Activated CD4-positive, alpha-beta T cell treated with anti-CD3 and anti-CD28 coated beads for 4 hours (primary cell): ENCODE data around the gene PRLR.
A peak's percentile ranks its signal among the peaks of the same experiment; 100 is the strongest.
"Not testable (repeated sequence)": the region's sequence is repeated elsewhere in the genome, so short reads cannot be mapped to it uniquely, and the experiment has no call there.

Experiments used
- DNase-seq, 2 donors: peaks; one replicate each; pipeline ENCODE4 v3.0.0-alpha.2; 2020

The PRLR gene

DNA sequence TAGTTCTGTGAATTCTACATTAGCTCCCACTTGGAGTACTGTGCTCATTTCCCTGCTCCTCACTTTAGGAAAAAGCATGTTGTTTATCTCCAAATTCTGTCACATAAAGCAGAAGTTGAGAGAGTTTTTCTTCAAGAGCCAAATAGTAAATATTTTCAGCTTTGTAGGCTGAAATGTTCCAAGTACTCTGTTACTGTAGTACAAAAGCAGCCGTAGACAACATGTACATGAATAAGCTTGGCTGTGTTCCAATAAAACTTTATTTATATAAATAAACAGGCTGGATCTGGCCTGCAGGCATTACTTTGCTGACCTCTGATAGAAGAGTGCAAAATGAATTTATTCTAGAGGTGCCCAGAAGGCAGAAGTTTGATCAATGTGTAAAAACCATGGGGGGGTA, 109.6 kb downstream of the PRLR start:
- no peak for DNase-seq

GRCh38 chr5:35117967-35118366, 112.3 kb downstream of the PRLR start:
- DNase-seq: no peak

DNA sequence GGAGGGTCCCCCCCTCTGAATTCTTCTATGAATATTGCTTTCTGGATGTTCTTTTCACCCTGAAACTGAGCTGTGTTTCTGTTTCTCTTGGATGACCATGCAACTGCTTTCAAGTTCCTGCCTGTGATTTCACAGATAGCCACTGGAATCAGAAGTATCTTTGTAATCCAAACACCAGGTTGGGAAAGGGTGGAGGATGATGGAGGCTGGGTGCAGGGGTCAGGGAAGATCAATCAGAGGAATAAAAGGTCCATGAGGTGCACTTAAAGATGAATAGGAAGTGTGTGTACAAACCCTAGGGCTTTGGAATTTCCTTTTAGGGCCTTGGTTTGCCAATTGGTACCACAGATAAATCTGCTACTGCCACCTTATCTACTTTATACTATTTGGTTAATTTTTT, 114.4 kb downstream of the PRLR start:
- DNase-seq: no peak

- DNase-seq: no peak
These were observed 115.6 kb downstream of the PRLR start for GRCh38 chr5:35114698-35115097.

DNA sequence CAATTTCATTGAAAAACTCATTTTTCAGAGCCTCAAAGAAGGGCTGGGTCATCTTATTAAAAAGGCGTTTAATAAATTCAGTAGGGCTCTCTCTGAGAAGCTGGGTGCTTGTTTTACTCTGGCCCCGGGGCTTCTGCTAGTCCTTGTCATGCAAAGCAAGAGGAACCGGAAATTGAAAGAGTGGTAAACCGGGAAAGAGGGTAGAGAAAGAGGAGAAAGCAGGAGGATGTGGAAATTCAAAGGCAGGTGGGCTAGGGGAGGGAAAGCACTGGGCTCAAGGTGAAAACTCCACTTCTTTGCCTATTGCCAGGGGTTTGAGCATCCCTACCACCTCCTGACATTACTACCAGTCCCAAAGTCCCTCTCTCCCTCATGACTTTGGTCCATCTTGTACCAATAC, 118.0 kb downstream of the PRLR start:
- DNase-seq: no peak

DNA sequence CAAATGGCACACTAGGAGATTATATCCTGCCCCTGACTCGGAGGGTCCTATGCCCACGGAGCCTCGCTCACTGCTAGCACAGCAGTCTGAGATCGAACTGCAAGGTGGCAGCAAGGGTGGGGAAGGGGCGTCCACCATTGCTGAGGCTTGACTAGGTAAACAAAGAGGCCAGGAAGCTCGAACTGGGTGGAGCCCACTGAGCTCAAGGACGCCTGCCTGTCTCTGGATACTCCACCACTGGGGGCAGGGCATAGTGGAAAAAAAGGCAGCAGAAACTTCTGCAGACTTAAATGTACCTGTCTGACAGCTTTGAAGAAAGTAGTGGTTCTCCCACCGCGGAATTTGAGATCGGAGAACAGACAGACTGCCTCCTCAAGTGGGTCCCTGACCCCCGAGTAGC, 125.7 kb downstream of the PRLR start:
- DNase-seq: not testable (repeated sequence)

GRCh38 chr5:35103637-35104299, 126.5 kb downstream of the PRLR start:
- no peak for DNase-seq

DNA sequence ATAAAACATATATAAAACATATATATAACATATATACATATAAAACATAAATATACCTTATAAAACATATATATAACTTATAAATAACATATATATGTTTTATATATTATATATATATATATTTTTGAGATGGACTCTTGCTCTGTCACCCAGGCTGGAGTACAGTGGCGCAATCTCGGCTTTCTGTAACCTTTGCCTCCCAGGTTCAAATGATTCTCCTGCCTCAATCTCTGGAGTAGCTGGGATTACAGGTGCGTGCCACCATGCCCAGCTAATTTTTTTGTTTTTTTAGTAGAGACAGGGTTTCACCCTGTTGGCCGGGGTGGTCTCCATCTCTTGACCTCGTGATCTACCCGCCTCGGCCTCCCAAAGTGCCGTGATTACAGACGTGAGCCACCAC, 128.6 kb downstream of the PRLR start:
- DNase-seq: not testable (repeated sequence)

DNA sequence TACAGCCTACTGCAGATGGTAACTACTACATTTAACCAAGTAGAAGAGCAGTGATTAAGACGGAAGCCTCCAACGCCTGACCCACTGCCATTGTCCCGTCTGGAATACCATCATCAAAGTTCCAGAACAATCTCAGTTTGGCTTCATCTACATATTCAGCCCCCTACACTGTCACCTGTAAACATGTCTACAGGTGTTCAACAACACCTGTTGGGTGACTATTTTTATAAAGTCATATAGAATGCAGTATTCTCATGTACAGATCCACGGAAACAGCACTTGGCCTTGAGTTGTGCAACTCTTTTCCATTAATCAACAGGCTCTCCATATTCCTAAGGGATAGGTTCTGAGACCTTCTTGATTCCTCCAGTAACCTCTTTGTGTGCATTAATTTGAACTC, 129.3 kb downstream of the PRLR start:
- DNase-seq: no peak

DNA sequence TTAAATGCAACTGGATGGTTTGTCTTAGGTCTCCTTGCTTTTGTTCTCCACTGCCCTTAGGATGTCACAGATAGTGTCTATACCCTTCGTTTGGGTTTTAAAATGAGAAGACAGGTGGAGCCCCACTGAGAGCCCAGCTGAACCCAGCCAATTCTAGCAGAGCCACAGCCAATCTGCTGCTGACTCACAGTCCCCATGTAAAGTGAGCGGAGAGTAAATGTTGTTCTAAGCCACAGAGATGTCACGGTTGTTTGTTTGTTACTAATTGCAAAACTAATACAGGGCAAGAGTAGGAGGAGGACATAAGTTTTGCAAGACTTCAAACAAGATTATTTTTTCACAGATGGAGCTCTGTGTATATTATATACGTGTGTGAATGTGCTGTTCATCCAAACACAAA, 132.1 kb downstream of the PRLR start:
- DNase-seq: no peak

DNA sequence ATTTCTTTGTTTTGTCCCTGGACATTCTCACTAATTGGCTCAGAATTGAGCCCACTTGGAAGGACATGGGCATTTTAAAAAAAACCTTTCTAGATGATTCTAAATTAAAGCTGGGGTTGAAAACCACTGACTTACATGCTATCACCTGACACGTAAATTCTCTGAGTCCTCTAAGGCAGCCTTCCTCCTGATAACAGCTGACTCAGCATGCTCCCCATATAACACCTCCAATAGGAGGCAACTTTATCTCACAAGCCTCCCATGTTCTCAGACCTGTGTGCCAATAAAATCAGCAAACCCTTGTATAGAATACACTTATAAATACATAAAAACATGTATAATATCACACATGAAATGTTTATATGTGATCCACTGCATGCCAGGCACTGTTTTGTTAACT, 133.4 kb downstream of the PRLR start:
- DNase-seq: no peak

DNA sequence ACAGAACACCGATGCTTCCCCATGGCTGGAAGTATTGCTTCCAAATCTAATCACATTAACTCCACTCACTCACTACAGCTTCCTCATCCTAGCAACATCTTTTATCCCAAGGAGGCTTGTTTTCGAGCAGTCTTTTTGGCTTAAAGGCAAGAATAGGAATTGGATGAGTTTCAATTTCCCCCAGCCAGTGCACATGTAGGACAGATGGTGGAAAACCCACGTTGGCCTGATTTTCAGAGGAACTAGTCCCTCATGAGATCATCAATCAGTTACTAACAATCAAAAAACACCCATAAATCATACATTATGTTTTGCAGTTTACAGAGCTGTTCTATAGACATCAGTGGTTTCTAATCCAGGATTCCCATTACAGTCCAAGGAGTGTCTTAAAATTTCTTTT, 134.1 kb downstream of the PRLR start:
- no peak for DNase-seq

GRCh38 chr5:35095366-35095765, 134.9 kb downstream of the PRLR start:
- no peak for DNase-seq

- no peak for DNase-seq
These were observed 135.3 kb downstream of the PRLR start for GRCh38 chr5:35094948-35095347.

DNA sequence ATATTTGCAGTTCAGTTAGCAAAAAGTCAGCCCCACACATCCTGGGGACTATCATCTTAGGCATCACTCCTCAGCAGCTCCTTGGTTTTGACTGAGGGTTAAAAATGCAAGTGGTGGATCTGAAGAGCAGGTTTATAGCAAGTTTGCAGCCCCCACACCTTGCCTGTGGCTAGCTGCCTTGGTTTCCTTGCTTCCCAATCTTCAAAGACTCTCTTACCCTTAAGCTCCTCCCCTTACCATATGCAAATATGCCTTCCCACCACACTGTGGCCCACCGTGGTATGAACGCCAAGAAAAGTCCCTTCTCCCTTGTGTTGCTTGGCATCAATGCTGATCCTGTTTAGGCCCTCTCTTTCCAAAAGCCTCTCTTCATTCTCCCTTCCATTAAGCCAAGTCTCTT, 137.6 kb downstream of the PRLR start:
- DNase-seq: no peak

DNA sequence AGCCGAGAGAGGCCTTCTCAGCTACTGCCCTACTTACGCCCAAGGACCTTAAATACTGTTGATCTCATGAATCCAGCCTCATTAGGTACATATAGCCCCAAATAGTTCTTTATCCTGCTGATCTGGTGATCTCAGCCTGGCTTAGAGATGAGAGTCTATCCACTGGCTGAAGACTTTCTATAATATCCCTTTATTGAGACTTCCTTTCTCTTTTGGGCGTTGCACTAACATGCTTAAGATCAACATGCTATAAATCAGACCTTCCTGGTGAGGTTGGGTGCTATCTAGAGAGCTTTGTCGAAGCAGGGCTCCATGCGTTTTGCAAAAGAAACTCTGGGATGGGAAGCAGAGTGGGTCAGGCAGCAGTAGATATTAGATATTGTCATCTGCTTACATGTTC, 138.6 kb downstream of the PRLR start:
- no peak for DNase-seq

DNA sequence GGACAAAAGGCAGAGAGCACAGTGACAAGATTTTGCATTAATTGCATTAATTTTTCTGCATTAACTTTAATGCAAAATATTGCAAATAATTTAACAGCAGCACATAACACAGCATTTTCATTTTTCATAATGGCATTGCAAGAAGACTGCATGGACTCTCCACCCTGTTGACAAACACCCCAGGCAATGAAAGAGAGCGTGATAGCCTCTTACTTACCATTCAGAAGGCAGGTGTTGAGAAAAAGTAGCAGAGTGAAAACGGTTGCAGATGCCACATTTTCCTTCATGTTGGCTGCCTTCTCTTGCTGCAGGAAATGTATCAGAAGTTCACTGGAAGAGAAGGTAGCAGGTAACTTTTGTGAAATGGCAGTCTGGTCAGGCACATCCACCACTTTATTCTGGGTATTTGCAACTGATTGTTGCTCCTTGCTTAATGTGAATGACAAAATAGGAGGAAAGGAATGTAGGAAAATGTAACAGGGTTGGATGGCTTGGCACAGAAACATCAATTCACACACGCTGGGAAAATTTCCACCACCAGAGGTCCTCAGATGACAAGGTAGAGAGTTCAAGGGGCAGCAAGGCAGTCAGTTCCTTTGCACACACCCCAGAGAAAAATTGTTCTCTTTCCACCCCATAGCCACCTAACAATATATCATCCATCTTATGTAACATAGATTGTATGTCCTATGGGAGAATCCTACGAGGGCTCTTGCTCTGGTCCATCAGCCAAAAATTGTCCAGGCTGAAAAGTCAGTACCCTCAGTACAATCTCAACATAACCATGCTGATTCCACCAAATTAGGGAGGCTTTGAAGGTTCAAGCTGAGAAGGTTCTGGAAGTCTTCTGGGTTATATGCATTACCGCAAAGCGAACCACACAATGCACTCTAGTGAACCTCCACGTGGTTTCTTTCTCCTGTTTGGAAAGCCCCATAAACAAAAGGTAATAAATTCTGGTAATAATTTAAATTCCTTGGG, 140.7 kb downstream of the PRLR start:
- peak; percentile 18 to 60 for DNase-seq

DNA sequence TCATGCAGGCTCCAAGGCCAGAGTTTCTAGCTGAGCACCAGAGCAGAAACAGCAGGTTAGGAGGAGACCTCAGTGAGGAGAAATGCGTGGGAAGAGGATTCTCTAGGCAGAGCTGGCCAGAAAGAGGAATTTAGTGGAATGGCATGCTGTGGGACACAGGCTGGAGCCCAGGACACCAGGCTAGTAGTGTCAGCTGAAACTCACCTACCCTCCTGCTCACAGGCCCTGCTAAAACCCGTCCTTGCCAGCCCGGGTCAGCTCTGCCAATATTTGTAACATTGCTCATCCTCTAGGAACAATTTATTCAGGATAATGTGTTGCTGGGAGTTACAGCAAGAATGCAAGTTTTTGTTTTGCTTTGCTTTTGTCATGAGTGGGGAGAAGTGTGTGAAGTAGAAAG, 142.3 kb downstream of the PRLR start:
- no peak for DNase-seq

- DNase-seq: no peak
These were observed 147.1 kb downstream of the PRLR start for GRCh38 chr5:35083150-35083549.

GRCh38 chr5:35082530-35082929, 147.8 kb downstream of the PRLR start:
- DNase-seq: no peak

DNA sequence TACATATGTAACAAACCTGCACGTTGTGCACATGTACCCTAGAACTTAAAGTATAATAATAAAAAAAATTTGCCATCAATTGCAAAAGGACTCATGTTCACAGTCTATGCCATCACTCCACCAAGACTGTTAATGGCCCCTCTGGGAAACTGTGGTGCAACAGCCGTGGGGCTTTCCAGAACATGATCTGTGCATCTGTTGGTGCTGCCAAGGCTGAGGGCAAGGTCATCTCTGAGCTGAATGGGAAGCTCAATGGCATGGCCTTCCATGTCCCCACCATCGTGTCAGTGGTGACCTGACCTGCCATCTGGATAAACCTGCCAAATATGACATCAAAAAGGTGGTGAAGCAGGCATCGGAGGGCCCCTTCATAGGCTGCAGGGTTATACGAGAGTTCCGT, 149.2 kb downstream of the PRLR start:
- no peak for DNase-seq

DNA sequence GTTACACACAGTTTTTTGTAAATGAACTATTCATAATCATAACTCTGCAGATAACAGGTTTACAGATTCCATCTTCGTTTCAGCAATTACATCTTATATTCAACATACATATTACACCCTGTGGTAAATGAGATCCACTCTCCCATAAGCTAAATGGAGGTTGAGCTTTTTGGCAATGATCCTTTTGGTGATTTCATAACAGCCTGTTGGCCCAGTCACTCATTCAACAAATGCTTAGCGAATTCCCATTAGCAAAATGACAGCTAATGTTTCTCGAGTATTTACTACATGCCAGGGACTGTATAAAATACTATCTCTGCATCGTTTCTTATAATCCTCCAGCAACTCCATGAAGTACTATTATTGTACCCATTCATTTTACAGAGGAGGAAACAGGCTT, 157.1 kb downstream of the PRLR start:
- no peak for DNase-seq

GRCh38 chr5:35069188-35069587, 161.1 kb downstream of the PRLR start:
- no peak for DNase-seq

DNA sequence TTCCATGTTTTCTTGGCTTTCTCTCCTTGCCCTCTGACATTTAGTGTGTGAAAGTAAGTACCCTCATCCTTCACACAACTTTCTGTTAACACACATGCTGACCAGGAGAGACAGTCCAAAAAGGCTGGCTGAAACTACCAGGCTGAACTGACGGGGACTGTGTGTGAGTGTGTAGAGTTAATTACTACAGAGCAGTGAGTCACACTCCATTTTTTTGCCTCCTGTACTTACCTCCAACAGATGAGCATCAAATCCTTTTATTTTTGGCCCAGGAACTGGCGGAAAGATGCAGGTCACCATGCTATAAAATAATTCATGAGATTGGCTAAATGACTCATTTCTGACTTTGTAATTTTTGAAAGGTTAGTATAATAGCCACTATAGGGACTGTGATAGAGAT, 162.3 kb downstream of the PRLR start:
- DNase-seq: no peak
